Renal cortical epithelial cell (primary cell): ENCODE results near the gene CHD3. TPM values are rescaled to one million over a fixed set of nuclear protein-coding genes. Genes with fewer than 3 reads are reported as not detected.

Experiments used
- total RNA-seq: library from RNA; depleted of rRNA; stranded (reverse); fragments of >200 nt; gene quantifications from 2 replicates; pipeline ENCODE4 v1.2.3, GENCODE V29; 2014

The CHD3 gene
- total RNA-seq, 1 donor from 2014 or later = 192 TPM

Other genes starting within 250 kb of the CHD3 start
- 0.30 TPM in 1 of 2 replicates, not detected in the other for gene ATP1B2, start 237.9 kb upstream of the CHD3 start, total RNA-seq
- 29.3 and 53.8 TPM in 2 replicates for gene TP53, start 201.3 kb upstream of the CHD3 start, total RNA-seq
- gene WRAP53, start 200.3 kb upstream of the CHD3 start, total RNA-seq = 6.2 and 9.2 TPM in 2 replicates
- 0.69 and 2.9 TPM in 2 replicates for gene EFNB3, start 183.6 kb upstream of the CHD3 start, total RNA-seq
- gene DNAH2, start 171.0 kb upstream of the CHD3 start, total RNA-seq = 0.15 TPM in 1 of 2 replicates, not detected in the other
- 2.8 and 15.9 TPM in 2 replicates for gene KDM6B, start 54.6 kb upstream of the CHD3 start, total RNA-seq
- gene TMEM88, start 33.7 kb upstream of the CHD3 start, total RNA-seq = 0.65 TPM in 1 of 2 replicates, not detected in the other
- 27.2 and 80.1 TPM in 2 replicates for gene NAA38, start 31.2 kb upstream of the CHD3 start, total RNA-seq
- gene CYB5D1, start 30.8 kb upstream of the CHD3 start, total RNA-seq = 16.0 and 26.5 TPM in 2 replicates
- gene RNF227, start 27.5 kb downstream of the CHD3 start, total RNA-seq = 1.0 and 4.7 TPM in 2 replicates
- 0.20 TPM in 1 of 2 replicates, not detected in the other for gene KCNAB3, start 41.1 kb downstream of the CHD3 start, total RNA-seq
- gene TRAPPC1, start 43.2 kb downstream of the CHD3 start, total RNA-seq = 37.9 and 95.1 TPM in 2 replicates
- 18.0 and 25.4 TPM in 2 replicates for gene CNTROB, start 43.4 kb downstream of the CHD3 start, total RNA-seq
- not detected in 2 replicates for gene GUCY2D, start 113.8 kb downstream of the CHD3 start, total RNA-seq
- gene ALOX15B, start 150.3 kb downstream of the CHD3 start, total RNA-seq = 0.20 and 2.1 TPM in 2 replicates
- not detected in 2 replicates for gene ALOX12B, start 198.9 kb downstream of the CHD3 start, total RNA-seq
- gene ALOXE3, start 229.7 kb downstream of the CHD3 start, total RNA-seq = 0.17 TPM in 1 of 2 replicates, not detected in the other
- gene HES7, start 235.3 kb downstream of the CHD3 start, total RNA-seq = not detected in 2 replicates